Smooth muscle cell of bladder (primary cell): ENCODE results near the gene GRIK4. TPM values are rescaled to one million over a fixed set of nuclear protein-coding genes. Genes with fewer than 3 reads are reported as not detected.

Experiments used
- total RNA-seq: library from RNA; depleted of rRNA; stranded (reverse); fragments of >200 nt; gene quantifications from 2 replicates; pipeline ENCODE4 v1.2.3, GENCODE V29; 2014

GRIK4 gene
- 0.09 and 0.14 TPM in 2 replicates for total RNA-seq

GRCh38 chr11:120511116-120511819, at the start of gene GRIK4:
TSS of gene GRIK4 (plus strand) at chr11:120511748. CDS start at chr11:120660319, 148,571 bp downstream.

DNA sequence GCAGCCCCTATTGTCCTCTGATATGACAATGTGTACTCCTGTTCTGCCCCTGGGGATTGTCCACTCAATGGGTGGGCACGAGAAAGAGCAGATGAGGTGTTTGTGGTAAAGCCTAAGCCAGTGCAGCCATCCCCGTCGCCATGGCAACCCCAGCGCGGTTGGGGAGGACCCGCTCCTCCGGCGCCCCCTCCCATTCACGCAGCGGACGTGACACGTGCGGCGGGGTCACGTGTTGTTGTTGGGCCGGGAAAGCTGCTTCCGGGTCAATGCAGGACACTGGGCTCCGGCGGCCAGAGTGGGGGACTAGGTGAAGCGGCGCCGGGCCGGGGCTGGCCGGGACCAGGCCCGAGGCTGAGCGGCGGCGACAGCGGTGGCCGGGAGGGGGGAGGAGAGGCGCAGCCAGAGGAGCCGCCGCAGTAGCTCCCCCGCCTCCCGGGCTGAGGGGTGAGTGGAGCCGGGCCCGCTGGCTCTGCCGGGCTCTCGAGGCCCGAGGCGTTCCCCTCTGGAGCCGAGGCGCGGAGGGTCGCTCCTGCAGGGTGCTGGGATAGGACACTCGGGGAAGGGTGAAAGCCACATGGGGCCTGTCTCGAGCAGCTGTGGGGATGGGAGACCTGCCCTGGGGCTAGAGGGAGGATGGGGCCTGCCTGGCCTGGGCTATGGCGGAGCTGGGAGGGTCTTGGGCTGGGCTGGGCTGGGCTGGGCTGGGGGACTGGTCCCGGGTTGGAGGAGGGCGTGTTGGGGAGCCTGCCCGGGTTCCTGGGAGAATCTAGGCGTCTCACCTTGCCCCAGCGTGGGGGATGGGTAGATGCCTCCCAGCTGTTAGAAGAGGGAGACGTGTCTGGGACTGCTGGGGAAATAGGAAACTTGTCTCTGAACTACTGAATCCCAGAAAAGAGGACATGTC, 512.6 kb downstream of the GRIK4 start, which contains the start of gene TBCEL:
TBCEL (plus strand) TSS at position 255 of the 904 bp plus-strand sequence. CDS start 21,589 bp downstream, outside the sequence.

Other genes starting within 250 kb of the GRIK4 start
- 5.4 and 7.0 TPM in 2 replicates for gene TLCD5, start 186.4 kb upstream of the GRIK4 start, total RNA-seq
- gene ARHGEF12, start 175.3 kb upstream of the GRIK4 start, total RNA-seq: 73.4 and 80.3 TPM in 2 replicates